Endothelial cell of umbilical vein (primary cell): ENCODE data around the gene CALR3. TPM values are rescaled to one million over a fixed set of nuclear protein-coding genes. Genes with fewer than 3 reads are reported as not detected.

Experiments
- BruUV-seq: library from RNA; stranded (reverse); fragments of 400-500 nt; replicated peaks from 2 replicates; lab custom pipeline; 2021; lab: Mats Ljungman, UMichigan
- CTCF ChIA-PET: fragments of 300-600, 350-600 bp; sonication (Branson Sonifier 250); formaldehyde crosslinking; loops from one replicate; lab custom pipeline; 2021; ENCODE audit warnings: antibody characterized with exemption, inconsistent platforms; lab: Charles Lee
- POLR2A ChIA-PET: fragments of 300-600, 350-600 bp; sonication (Branson Sonifier 250); formaldehyde crosslinking; loops from one replicate; lab custom pipeline; 2021; ENCODE audit warnings: antibody characterized with exemption, inconsistent platforms; lab: Charles Lee
- DNase-seq: peaks from one replicate; pipeline ENCODE4 v3.0.0-alpha.2; 2011; ENCODE audit warnings: low read depth, low spot score
- FAIRE-seq: peaks from 2 replicates; lab custom pipeline; 2011; peaks lifted over from hg19 to GRCh38; lab: Jason Lieb, UNC
- H2AFZ ChIP-seq: 2 replicates; pipeline ENCODE4 v1.6.0; 2012; ENCODE audit warnings: low read depth, low read length, control low read depth, inconsistent platforms
- H3K27ac ChIP-seq: 2 replicates; pipeline ENCODE4 v1.5.1; 2011; ENCODE audit warnings: low read depth, mild to moderate bottlenecking, control low read depth, low read length, moderate library complexity; ENCODE audit not compliant: insufficient read depth
- H3K27me3 ChIP-seq, 2 experiments: 2 replicates each; pipeline versions ENCODE4 v1.6.0 to v1.6.1; 2011; ENCODE audit warnings: low read length in 2 of 2, mixed read lengths in 1 of 2; ENCODE audit not compliant: control insufficient read depth in 2 of 2, insufficient read depth in 2 of 2
- H3K36me3 ChIP-seq, 2 experiments: 2 replicates in 1 of 2; 3 replicates in 1 of 2; pipeline ENCODE4 v1.5.1; 2011; ENCODE audit warnings: low read length in 2 of 2, mild to moderate bottlenecking in 1 of 2, moderate library complexity in 1 of 2; ENCODE audit not compliant: control insufficient read depth in 2 of 2, insufficient read depth in 2 of 2; ENCODE audit errors: extremely low read depth in 1 of 2
- H3K4me1 ChIP-seq: 3 replicates; pipeline ENCODE4 v1.5.1; 2011; ENCODE audit warnings: mild to moderate bottlenecking, low read length; ENCODE audit not compliant: control insufficient read depth, insufficient read depth; ENCODE audit errors: extremely low read depth
- H3K4me2 ChIP-seq: 2 replicates; pipeline ENCODE4 v1.6.1; 2011; ENCODE audit warnings: low read length, control low read depth, mixed read lengths; ENCODE audit not compliant: insufficient read depth
- H3K4me3 ChIP-seq, 3 experiments: fragments of 200-600 bp in 1 of 3; sonication (generic), shearing (Covaris generic) in 1 of 3; replicated peaks in 1 of 3; 2 replicates each; pipeline ENCODE4 v1.5.1; 2011 to 2016; ENCODE audit warnings: control low read depth in 3 of 3, low read length in 3 of 3, mild to moderate bottlenecking in 2 of 3, inconsistent platforms in 1 of 3, low read depth in 1 of 3, moderate library complexity in 1 of 3; ENCODE audit not compliant: insufficient read depth in 1 of 3
- H3K79me2 ChIP-seq: 2 replicates; pipeline ENCODE4 v1.6.0; 2012; ENCODE audit warnings: low read length, inconsistent platforms; ENCODE audit not compliant: control insufficient read depth, insufficient read depth
- H3K9ac ChIP-seq: replicated peaks from 2 replicates; pipeline ENCODE3; 2011; ENCODE audit warnings: low read length, control low read depth; ENCODE audit not compliant: insufficient read depth; ENCODE audit errors: extremely low read depth
- H3K9me1 ChIP-seq: replicated peaks from 3 replicates; pipeline ENCODE4 v1.6.0; 2011; ENCODE audit warnings: mild to moderate bottlenecking, low read length; ENCODE audit not compliant: control insufficient read depth, insufficient read depth; ENCODE audit errors: extremely low read depth
- H3K9me3 ChIP-seq: replicated peaks from 2 replicates; pipeline ENCODE4 v1.5.1; 2012; ENCODE audit warnings: low read length, inconsistent platforms; ENCODE audit not compliant: control insufficient read depth, insufficient read depth
- H4K20me1 ChIP-seq: replicated peaks from 2 replicates; pipeline ENCODE3; 2011; ENCODE audit warnings: mild to moderate bottlenecking, low read length; ENCODE audit not compliant: control insufficient read depth, insufficient read depth; ENCODE audit errors: extremely low read depth
- CTCF ChIP-seq, 2 donors: IDR thresholded peaks; 1 replicate in 1 of 2; 2 replicates in 1 of 2; pipeline ENCODE4 v1.5.1; 2011; ENCODE audit warnings: low read length in 2 of 2, mild to moderate bottlenecking in 2 of 2, moderate library complexity in 2 of 2, control low read depth in 1 of 2, inconsistent platforms in 1 of 2, low read depth in 1 of 2; ENCODE audit not compliant: insufficient read depth in 1 of 2; ENCODE audit errors: extremely low read depth in 1 of 2
- EZH2 ChIP-seq: IDR thresholded peaks from 2 replicates; pipeline ENCODE4 v1.6.1; 2012; ENCODE audit warnings: borderline replicate concordance, low read depth, mild to moderate bottlenecking, moderate library complexity, low read length, inconsistent platforms; ENCODE audit not compliant: severe bottlenecking
- FOS ChIP-seq: IDR thresholded peaks from 2 replicates; pipeline ENCODE4 v1.6.1; 2011; ENCODE audit warnings: mild to moderate bottlenecking, low read length, moderate library complexity, borderline replicate concordance; ENCODE audit not compliant: insufficient read depth
- GATA2 ChIP-seq: IDR thresholded peaks from 2 replicates; pipeline ENCODE4 v1.7.0; 2011; ENCODE audit warnings: low read depth, mild to moderate bottlenecking, moderate library complexity, mixed read lengths, low read length; ENCODE audit not compliant: insufficient read length, insufficient read depth
- JUN ChIP-seq: IDR thresholded peaks from 2 replicates; pipeline ENCODE4 v1.6.1; 2011; ENCODE audit warnings: borderline replicate concordance, low read depth; ENCODE audit not compliant: insufficient read length, insufficient read depth
- MAX ChIP-seq: IDR thresholded peaks from 2 replicates; pipeline ENCODE4 v1.6.1; 2011; ENCODE audit not compliant: insufficient read depth, insufficient read length
- MYC ChIP-seq: IDR thresholded peaks from one replicate; pipeline ENCODE4 v1.6.1; 2011; ENCODE audit warnings: mild to moderate bottlenecking, low read depth, low read length
- POLR2A ChIP-seq: IDR thresholded peaks from 2 replicates; pipeline ENCODE4 v1.6.1; 2012; ENCODE audit warnings: low read depth, mild to moderate bottlenecking, control low read depth, low read length
- POLR2AphosphoS5 ChIP-seq: IDR thresholded peaks from 2 replicates; pipeline ENCODE4 v1.6.1; 2012; ENCODE audit warnings: low read depth, mild to moderate bottlenecking, control low read depth, low read length, moderate library complexity; ENCODE audit not compliant: insufficient read depth
- dilution Hi-C: fragments of 300-500 bp; cut with MboI; formaldehyde crosslinking; loops from one replicate; pipeline ENCODE4 v1.15.0; 2019; ENCODE audit warnings: low sequenced_read_pairs; ENCODE audit not compliant: extremely low pct_ligation_motif_present
- intact Hi-C: fragments of 100-400 bp; cut with micrococcal nuclease; formaldehyde crosslinking; loops from one replicate; pipeline ENCODE4 v1.10.0; 2022
- polyA plus RNA-seq, 4 experiments: library from polyadenylated mRNA; depleted of rRNA in 3 of 4; stranded (reverse) in 3 of 4; unstranded in 1 of 4; fragments of >200 nt; gene quantifications; 2 replicates each; pipeline versions ENCODE4 v1.2.1 to v1.2.3, GENCODE V29; 2011 to 2012; ENCODE audit warnings: missing spikeins in 1 of 4
- total RNA-seq: library from RNA; stranded (reverse); gene quantifications from 2 replicates; pipeline ENCODE4 v1.2.3, GENCODE V29; 2021

CALR3 gene
- total and polyA plus RNA-seq, 2 donors (not counting 3 experiments of a cell fraction or from before 2014, with no cell fraction given) = not detected

GRCh38 chr19:16509141-16510061 is 13.4 kb upstream of the CALR3 start:
- Histone ChIP-seq H3K79me2 (no peaks in the 10 kb centered on the region), H3K4me3 (no peak overlapping the region), H3K9me3 (no peaks in the 10 kb centered on the region), H3K27ac (no peak overlapping the region), H3K4me2 (no peak overlapping the region), H3K9ac (no peak overlapping the region), H3K9me1 (no peaks in the 10 kb centered on the region), H2AFZ (no peak overlapping the region), H4K20me1 (no peaks in the 10 kb centered on the region), H3K4me1 (no peaks in the 10 kb centered on the region), H3K27me3 (no peaks in the 10 kb centered on the region), H3K36me3 (peaks cover 0 to 9% of the 10 kb centered on the region in 2 experiments)
- intact Hi-C loops = no loop called here
- FAIRE-seq (no peak), DNase-seq (no peak)
- POLR2A ChIA-PET = no interaction called here
- no peak for TF ChIP-seq CTCF (IDR thresholded peaks at IDR 0.05; ENCODE audit: extremely low read depth in 1 of 2, insufficient read depth in 1 of 2, low read depth in 1 of 2, low read length in 2 of 2)
- no peak for TF ChIP-seq EZH2
- TF ChIP-seq MYC = no peak
- no peak for TF ChIP-seq GATA2
- TF ChIP-seq JUN = no peak
- TF ChIP-seq POLR2AphosphoS5 = no peak
- TF ChIP-seq MAX = no peak
- no peak for TF ChIP-seq POLR2A
- TF ChIP-seq FOS = no peak
- CTCF ChIA-PET = interaction anchor here (0.8 to 1.6 kb wide), 2 partner anchors 13 to 68 kb away, joined by 3 to 5 read pairs; partner anchors contain the start of genes C19orf44 and CALR3
- dilution Hi-C loops = no loop called here
- no TSS peak for BruUV-seq
